ENCODE data around the gene COPS9.

COPS9 gene

GRCh38 chr2:240147382-240147781, 11.3 kb upstream of the COPS9 start:
- no peak for DNase-seq

GRCh38 chr2:240146627-240147278, 10.6 kb upstream of the COPS9 start:
- DNase-seq: no peak

GRCh38 chr2:240146141-240146561, 10.0 kb upstream of the COPS9 start:
- DNase-seq: no peak

- no peak for DNase-seq
Observed at GRCh38 chr2:240145461-240145860, 9.4 kb upstream of the COPS9 start.

- DNase-seq: no peak
Observed at GRCh38 chr2:240144649-240145261, 8.7 kb upstream of the COPS9 start.

GRCh38 chr2:240143801-240144648, 7.9 kb upstream of the COPS9 start:
- peak; percentile 74 for DNase-seq

GRCh38 chr2:240143276-240143675, 7.2 kb upstream of the COPS9 start:
- DNase-seq: no peak

GRCh38 chr2:240142859-240143258, 6.8 kb upstream of the COPS9 start:
- no peak for DNase-seq

- no peak for DNase-seq
Observed at GRCh38 chr2:240142256-240142775, 6.2 kb upstream of the COPS9 start.

GRCh38 chr2:240141736-240142135, 5.6 kb upstream of the COPS9 start:
- no peak for DNase-seq

GRCh38 chr2:240140920-240141319, 4.8 kb upstream of the COPS9 start:
- DNase-seq: no peak

- DNase-seq: no peak
Observed at GRCh38 chr2:240140511-240140910, 4.4 kb upstream of the COPS9 start, which contains the start of gene OTOS. TSS of gene OTOS (minus strand) at chr2:240140658. CDS start at chr2:240140326, 332 bp downstream.

GRCh38 chr2:240139666-240140393, 3.7 kb upstream of the COPS9 start:
- no peak for DNase-seq

- no peak for DNase-seq
Observed at GRCh38 chr2:240139011-240139441, 2.9 kb upstream of the COPS9 start.

GRCh38 chr2:240138254-240138984, 2.3 kb upstream of the COPS9 start:
- DNase-seq: no peak

GRCh38 chr2:240137596-240138253, 1.6 kb upstream of the COPS9 start:
- DNase-seq: no peak

GRCh38 chr2:240136671-240137292, 677 bp upstream of the COPS9 start:
- no peak for DNase-seq

- no peak for DNase-seq
Observed at GRCh38 chr2:240135706-240136012, 446 bp downstream of the COPS9 start.

- no peak for DNase-seq
Observed at GRCh38 chr2:240134956-240135520, 1.1 kb downstream of the COPS9 start.

- DNase-seq: no peak
Observed at GRCh38 chr2:240134466-240134865, 1.6 kb downstream of the COPS9 start.

- DNase-seq: no peak
Observed at GRCh38 chr2:240133401-240133800, 2.7 kb downstream of the COPS9 start.

Data from activated CD4-positive, alpha-beta T cell treated with anti-CD3 and anti-CD28 coated beads for 1 hour (primary cell).